HL-60 (cell line): ENCODE results near the gene NPSR1.

Experiments
- DNase-seq, 2 experiments: peaks; one replicate each; pipeline ENCODE4 v3.0.0-alpha.2; 2010 to 2020; ENCODE audit warnings: low read depth in 1 of 2, low spot score in 1 of 2
- H3K27ac ChIP-seq: fragments of 250-450 bp; sonication (Bioruptor Pico); replicated peaks from 2 replicates; pipeline ENCODE4 v1.5.1; 2020; ENCODE audit warnings: mild to moderate bottlenecking, moderate library complexity
- H3K27me3 ChIP-seq: fragments of 250-450 bp; sonication (Bioruptor Pico); 2 replicates; pipeline ENCODE4 v1.5.1; 2021; ENCODE audit warnings: mild to moderate bottlenecking, moderate library complexity; ENCODE audit not compliant: insufficient read depth, poor library complexity, severe bottlenecking
- H3K4me3 ChIP-seq: replicated peaks from 2 replicates; pipeline ENCODE4 v1.5.1; 2011; ENCODE audit warnings: mild to moderate bottlenecking, control low read depth, low read length; ENCODE audit not compliant: insufficient read depth
- GABPA ChIP-seq: IDR thresholded peaks from 2 replicates; pipeline ENCODE4 v1.6.1; 2012; ENCODE audit warnings: low read depth
- POLR2AphosphoS5 ChIP-seq: IDR thresholded peaks from 2 replicates; pipeline ENCODE4 v1.6.1; 2012; ENCODE audit warnings: low read depth
- SPI1 ChIP-seq: IDR thresholded peaks from 2 replicates; pipeline ENCODE4 v1.6.1; 2012; ENCODE audit warnings: low read depth, mild to moderate bottlenecking, borderline replicate concordance
- TF ChIP-seq, protein P1 (sequence below): IDR thresholded peaks from 2 replicates; pipeline ENCODE4 v1.6.1; 2012; ENCODE audit warnings: low read depth; ENCODE audit not compliant: insufficient replicate concordance
- TF ChIP-seq, protein P2 (sequence below): IDR thresholded peaks from one replicate; pipeline ENCODE4 v1.5.1; 2011; ENCODE audit warnings: low read length, control low read depth, inconsistent platforms; ENCODE audit not compliant: insufficient read depth

Gene NPSR1

DNA sequence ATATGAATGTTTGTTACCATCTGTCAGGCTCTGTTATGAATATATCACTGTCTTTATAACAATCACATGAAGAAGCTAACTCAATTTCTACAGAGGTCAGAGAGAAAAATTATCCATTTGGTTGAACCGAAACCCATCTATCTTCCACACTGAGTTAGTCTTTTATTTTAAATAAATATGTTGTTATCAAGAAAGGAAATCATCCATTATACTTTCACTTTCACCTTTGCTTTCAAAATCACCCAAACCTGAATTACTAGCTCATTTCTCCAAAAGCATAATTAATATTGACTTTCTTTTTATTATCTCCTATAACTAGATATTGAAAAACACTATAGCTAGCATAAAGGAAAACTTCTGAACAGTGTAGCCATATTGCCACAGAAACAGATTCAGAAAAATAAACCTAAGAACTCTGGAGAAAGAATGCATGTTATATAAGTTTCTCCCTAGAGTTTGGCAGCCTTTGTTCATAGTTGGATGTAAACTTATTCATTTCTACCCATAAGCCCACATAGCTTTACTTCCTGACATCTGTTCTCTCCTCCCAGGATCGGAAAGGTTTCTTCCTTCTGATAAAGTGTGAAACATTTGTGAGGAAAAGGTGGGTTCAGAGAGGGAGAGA, 66.0 kb downstream of the NPSR1 start:
- DNase-seq: no peak
- Histone ChIP-seq H3K4me3 (no peak overlapping the region), H3K27me3 (no peaks in the 10 kb centered on the region), H3K27ac (no peak overlapping the region)
- no peak for TF ChIP-seq SPI1
- no peak for TF ChIP-seq GABPA
- TF ChIP-seq, protein P1, sequence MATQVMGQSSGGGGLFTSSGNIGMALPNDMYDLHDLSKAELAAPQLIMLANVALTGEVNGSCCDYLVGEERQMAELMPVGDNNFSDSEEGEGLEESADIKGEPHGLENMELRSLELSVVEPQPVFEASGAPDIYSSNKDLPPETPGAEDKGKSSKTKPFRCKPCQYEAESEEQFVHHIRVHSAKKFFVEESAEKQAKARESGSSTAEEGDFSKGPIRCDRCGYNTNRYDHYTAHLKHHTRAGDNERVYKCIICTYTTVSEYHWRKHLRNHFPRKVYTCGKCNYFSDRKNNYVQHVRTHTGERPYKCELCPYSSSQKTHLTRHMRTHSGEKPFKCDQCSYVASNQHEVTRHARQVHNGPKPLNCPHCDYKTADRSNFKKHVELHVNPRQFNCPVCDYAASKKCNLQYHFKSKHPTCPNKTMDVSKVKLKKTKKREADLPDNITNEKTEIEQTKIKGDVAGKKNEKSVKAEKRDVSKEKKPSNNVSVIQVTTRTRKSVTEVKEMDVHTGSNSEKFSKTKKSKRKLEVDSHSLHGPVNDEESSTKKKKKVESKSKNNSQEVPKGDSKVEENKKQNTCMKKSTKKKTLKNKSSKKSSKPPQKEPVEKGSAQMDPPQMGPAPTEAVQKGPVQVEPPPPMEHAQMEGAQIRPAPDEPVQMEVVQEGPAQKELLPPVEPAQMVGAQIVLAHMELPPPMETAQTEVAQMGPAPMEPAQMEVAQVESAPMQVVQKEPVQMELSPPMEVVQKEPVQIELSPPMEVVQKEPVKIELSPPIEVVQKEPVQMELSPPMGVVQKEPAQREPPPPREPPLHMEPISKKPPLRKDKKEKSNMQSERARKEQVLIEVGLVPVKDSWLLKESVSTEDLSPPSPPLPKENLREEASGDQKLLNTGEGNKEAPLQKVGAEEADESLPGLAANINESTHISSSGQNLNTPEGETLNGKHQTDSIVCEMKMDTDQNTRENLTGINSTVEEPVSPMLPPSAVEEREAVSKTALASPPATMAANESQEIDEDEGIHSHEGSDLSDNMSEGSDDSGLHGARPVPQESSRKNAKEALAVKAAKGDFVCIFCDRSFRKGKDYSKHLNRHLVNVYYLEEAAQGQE: no peak
- TF ChIP-seq POLR2AphosphoS5: no peak
- TF ChIP-seq, protein P2, sequence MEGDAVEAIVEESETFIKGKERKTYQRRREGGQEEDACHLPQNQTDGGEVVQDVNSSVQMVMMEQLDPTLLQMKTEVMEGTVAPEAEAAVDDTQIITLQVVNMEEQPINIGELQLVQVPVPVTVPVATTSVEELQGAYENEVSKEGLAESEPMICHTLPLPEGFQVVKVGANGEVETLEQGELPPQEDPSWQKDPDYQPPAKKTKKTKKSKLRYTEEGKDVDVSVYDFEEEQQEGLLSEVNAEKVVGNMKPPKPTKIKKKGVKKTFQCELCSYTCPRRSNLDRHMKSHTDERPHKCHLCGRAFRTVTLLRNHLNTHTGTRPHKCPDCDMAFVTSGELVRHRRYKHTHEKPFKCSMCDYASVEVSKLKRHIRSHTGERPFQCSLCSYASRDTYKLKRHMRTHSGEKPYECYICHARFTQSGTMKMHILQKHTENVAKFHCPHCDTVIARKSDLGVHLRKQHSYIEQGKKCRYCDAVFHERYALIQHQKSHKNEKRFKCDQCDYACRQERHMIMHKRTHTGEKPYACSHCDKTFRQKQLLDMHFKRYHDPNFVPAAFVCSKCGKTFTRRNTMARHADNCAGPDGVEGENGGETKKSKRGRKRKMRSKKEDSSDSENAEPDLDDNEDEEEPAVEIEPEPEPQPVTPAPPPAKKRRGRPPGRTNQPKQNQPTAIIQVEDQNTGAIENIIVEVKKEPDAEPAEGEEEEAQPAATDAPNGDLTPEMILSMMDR: no peak

DNA sequence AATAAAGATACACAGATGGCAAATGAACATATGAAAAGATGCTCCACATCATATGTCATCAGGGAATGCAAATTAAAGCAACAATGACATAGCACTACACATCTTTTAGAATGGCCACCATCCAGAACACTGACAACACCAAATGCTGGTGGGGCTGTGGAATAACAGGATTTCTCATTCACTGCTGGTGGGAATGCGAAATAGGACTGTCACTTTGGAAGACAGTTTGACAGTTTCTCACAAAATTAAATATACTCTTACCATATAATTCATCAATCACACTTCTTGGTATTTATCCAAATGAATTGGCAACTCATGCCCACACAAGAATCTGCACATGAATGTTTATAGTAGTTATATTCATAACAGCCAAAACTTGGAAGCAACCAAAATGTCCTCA, 68.2 kb downstream of the NPSR1 start:
- DNase-seq: no peak
- no peak overlapping the region for H3K27ac ChIP-seq
- TF ChIP-seq SPI1 (no peak), POLR2AphosphoS5 (no peak), GABPA (no peak)
- TF ChIP-seq, protein P2: no peak
- TF ChIP-seq, protein P1: no peak
- H3K4me3 ChIP-seq: no peak overlapping the region
- H3K27me3 ChIP-seq: no peaks in the 10 kb centered on the region

DNA sequence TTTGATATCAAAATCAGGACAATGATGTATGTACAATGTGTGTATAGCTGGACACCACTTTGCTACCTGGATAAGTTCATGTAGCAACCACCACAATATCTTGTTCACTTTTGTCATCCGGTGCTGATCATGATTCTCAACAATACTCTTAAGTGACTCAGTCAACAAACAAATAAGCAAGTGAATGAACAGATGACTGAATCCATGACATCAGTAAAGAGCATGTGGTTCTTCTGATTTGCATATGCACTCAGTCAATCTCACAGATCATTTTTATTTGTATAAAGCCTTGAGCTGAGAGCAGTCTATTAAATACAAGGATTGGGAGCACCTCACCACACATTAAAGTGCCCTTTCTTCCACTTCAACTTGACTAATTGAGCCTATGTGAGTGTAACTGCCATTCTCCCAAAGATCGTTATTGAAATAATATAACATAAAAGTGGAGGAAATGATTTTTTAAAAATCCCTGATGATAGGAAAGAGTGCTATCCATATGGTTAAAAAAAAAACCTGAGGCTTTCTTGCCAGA, 69.5 kb downstream of the NPSR1 start:
- Histone ChIP-seq H3K27ac (no peak overlapping the region), H3K4me3 (no peak overlapping the region), H3K27me3 (no peaks in the 10 kb centered on the region)
- TF ChIP-seq, protein P2: no peak
- TF ChIP-seq, protein P1: no peak
- TF ChIP-seq POLR2AphosphoS5 (no peak), GABPA (no peak), SPI1 (no peak)
- DNase-seq: no peak
